Aorta (tissue), 5 donors: ENCODE data around the gene NTM. TPM values are rescaled to one million over a fixed set of nuclear protein-coding genes. Genes with fewer than 3 reads are reported as not detected.

Source experiments
- ATAC-seq: fragments of 200-7000 bp; cut with Tn5 transposase; one replicate; pipeline ENCODE4 v1.9.1; 2022; ENCODE audit warnings: moderate library complexity; ENCODE audit not compliant: low FRiP score
- DNase-seq, 2 donors: peaks; one replicate each; pipeline ENCODE4 v3.0.0-alpha.2; 2020
- H3K27ac ChIP-seq, 2 donors: one replicate each; pipeline ENCODE4 v1.5.1; 2013; ENCODE audit warnings: low read length in 2 of 2, mild to moderate bottlenecking in 2 of 2, moderate library complexity in 2 of 2, control low read depth in 1 of 2, inconsistent platforms in 1 of 2, low read depth in 1 of 2
- H3K27me3 ChIP-seq, 2 donors: one replicate each; pipeline ENCODE4 v1.6.1; 2013; ENCODE audit warnings: control low read depth in 1 of 2, low read length in 1 of 2, mild to moderate bottlenecking in 1 of 2, moderate library complexity in 1 of 2; ENCODE audit not compliant: insufficient read depth in 2 of 2, control insufficient read depth in 1 of 2
- H3K36me3 ChIP-seq, 2 donors: one replicate each; pipeline ENCODE4 v1.6.1; 2013; ENCODE audit warnings: control low read depth in 1 of 2, low read length in 1 of 2, mild to moderate bottlenecking in 1 of 2; ENCODE audit not compliant: insufficient read depth in 2 of 2, control insufficient read depth in 1 of 2
- H3K4me1 ChIP-seq, 2 donors: one replicate each; pipeline ENCODE4 v1.6.1; 2013; ENCODE audit warnings: low read length in 2 of 2, control low read depth in 1 of 2, mild to moderate bottlenecking in 1 of 2, moderate library complexity in 1 of 2; ENCODE audit not compliant: insufficient read depth in 2 of 2, control insufficient read depth in 1 of 2
- H3K4me3 ChIP-seq, 2 donors: one replicate each; pipeline ENCODE4 v1.5.1; 2013; ENCODE audit warnings: low read length in 2 of 2, control low read depth in 1 of 2, mild to moderate bottlenecking in 1 of 2
- H3K9me3 ChIP-seq: one replicate; pipeline ENCODE4 v1.6.1; 2013; ENCODE audit warnings: mild to moderate bottlenecking, low read length; ENCODE audit not compliant: control insufficient read depth
- WGBS, 2 donors: extraction: QIAGEN DNeasy Blood & Tissue Kit; methylation state at CpG; one replicate each; pipeline ENCODE4 v1.1.7; 2013; 5-methylcytosine and 5-hydroxymethylcytosine counted together
- intact Hi-C, 2 donors: fragments of 100-400 bp; cut with DNase I; formaldehyde crosslinking; loops; one replicate each; pipeline versions ENCODE4 v1.14.2 to v1.15.0; 2022
- polyA plus RNA-seq, 2 donors: library from polyadenylated mRNA; stranded (reverse); fragments of 200-250 nt; gene quantifications; one replicate each; pipeline ENCODE4 v1.2.3, GENCODE V29; 2013
- total RNA-seq, 2 donors: library from RNA; stranded (reverse); fragmentation: NEBNext Ultra II Directional; extraction: Animal tissue kit (Norgen Biotek cat#: 25700); gene quantifications; one replicate each; pipeline ENCODE4 v1.2.1, GENCODE V29; 2021
- donor health status: healthy with polysubstance abuse.
- donor health status: Bipolar disorder and iron deficiency.
- donor health status: DM: no; HTN: no; CAD: no.
- donor health status: DM: no; HTN: no; CAD: no.
- donor health status: DM: yes; HTN: yes; CAD: no.

Gene NTM
- total and polyA plus RNA-seq, 4 donors, result 0.28 to 5.3 (median 1.9) TPM; not detected in 1

DNA sequence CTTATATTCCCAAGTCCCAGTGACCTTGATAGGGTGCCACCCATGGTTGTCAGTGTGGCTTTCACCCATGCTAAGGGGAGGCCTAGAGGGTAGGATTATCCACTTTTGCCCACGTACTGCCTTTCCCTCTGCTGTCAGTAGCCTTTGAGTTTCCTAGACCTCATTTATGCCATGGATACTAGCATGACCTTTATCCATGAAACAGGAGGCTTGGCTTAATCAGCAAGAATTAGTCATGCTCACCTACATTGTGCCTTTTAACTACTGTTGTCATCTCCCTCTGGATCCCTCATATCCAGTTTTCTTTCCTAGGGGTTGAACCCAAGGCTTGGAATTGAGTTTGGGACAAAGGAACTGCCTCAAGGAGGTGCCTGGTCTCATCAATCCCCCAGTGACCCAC lies 716.7 kb downstream of the NTM start:
- Histone ChIP-seq H3K36me3 (no peaks in the 10 kb centered on the region), H3K27ac (no peak overlapping the region), H3K9me3 (peaks cover 9% of the 10 kb centered on the region), H3K4me1 (no peaks in the 10 kb centered on the region), H3K4me3 (no peak overlapping the region), H3K27me3 (no peaks in the 10 kb centered on the region)
- ATAC-seq, result no peak
- WGBS, 2 donors, result 50 to 88% methylated on average over 1 of the region's 1 CpG
- intact Hi-C loops, result no loop called here
- no peak for DNase-seq

DNA sequence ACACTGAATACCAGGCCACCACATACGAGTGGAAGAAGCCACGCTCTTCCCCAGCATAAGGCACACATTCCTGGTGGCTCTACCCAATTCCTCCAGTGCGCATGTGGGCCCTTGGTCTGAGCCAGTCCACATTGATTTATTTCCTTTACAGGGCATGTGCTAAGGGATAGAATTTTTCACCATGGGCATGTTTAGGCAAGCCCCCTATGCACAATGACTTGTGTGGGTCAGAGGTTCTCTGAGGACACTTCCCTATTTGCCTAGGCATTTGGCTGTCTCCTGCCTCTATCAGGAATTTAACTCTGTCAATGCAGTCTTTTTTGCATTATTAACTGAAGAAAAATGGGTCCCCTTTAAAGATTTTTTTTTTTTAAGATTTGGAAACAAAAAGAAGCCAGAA lies 718.1 kb downstream of the NTM start:
- intact Hi-C loops, result no loop called here
- Histone ChIP-seq H3K36me3 (no peaks in the 10 kb centered on the region), H3K27me3 (no peaks in the 10 kb centered on the region), H3K9me3 (peaks cover 6% of the 10 kb centered on the region), H3K4me1 (no peaks in the 10 kb centered on the region), H3K4me3 (no peak overlapping the region), H3K27ac (no peak overlapping the region)
- 79 to 88% methylated on average over 3 of the region's 3 CpGs for WGBS, 2 donors
- no peak for DNase-seq
- no peak for ATAC-seq

DNA sequence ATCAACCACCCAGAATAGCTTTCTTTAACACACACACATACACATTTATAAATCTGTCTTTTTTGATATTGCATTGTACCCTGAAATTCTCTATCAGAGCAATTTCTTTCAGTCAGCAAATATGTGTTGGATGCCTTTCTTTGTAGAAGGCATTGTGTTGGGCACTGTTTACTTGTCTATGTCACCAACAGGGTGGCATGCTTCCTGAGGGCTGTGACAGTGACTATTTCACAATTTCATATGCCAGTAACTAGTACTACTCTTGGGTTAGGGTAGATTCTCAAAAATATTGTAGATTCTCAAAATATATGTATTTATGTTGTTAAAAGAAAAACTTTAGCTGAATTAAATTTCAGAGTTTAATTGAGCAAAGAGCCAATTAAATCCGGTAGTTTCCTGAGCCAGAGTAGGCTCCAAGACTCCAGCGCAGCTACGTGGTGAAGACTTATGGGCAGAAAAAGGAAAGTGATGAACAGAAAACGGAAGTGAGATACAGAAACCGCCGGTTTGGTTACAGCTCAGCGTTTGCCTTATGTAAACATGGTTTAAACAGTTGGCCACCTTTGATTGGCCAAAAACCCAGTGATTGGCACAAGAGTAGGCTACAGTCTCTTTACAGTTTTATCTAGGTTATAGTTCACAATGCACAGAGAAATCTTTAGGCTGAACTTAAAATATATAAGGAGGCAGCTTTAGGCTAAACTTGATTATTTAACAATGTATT lies 723.3 kb downstream of the NTM start:
- H3K27me3 ChIP-seq, result peaks cover 0 to 2% of the 10 kb centered on the region in 2 donors
- ATAC-seq, result no peak
- no peaks in the 10 kb centered on the region for H3K4me1 ChIP-seq
- 75 to 81% methylated on average over 7 of the region's 7 CpGs for WGBS, 2 donors
- H3K4me3 ChIP-seq, result no peak overlapping the region
- H3K36me3 ChIP-seq, result no peaks in the 10 kb centered on the region
- intact Hi-C loops, result no loop called here
- H3K27ac ChIP-seq, result no peak overlapping the region
- no peaks in the 10 kb centered on the region for H3K9me3 ChIP-seq
- no peak for DNase-seq

- ATAC-seq (no peak), DNase-seq (no peak)
- Histone ChIP-seq H3K27me3 (peaks cover 0 to 2% of the 10 kb centered on the region in 2 donors), H3K36me3 (no peaks in the 10 kb centered on the region), H3K4me3 (no peak overlapping the region), H3K9me3 (no peaks in the 10 kb centered on the region), H3K27ac (no peak overlapping the region), H3K4me1 (no peaks in the 10 kb centered on the region)
- intact Hi-C loops, result no loop called here
- 19 to 34% methylated on average over 1 of the region's 1 CpG for WGBS, 2 donors
Observed at GRCh38 chr11:132094598-132094997, 724.2 kb downstream of the NTM start.

DNA sequence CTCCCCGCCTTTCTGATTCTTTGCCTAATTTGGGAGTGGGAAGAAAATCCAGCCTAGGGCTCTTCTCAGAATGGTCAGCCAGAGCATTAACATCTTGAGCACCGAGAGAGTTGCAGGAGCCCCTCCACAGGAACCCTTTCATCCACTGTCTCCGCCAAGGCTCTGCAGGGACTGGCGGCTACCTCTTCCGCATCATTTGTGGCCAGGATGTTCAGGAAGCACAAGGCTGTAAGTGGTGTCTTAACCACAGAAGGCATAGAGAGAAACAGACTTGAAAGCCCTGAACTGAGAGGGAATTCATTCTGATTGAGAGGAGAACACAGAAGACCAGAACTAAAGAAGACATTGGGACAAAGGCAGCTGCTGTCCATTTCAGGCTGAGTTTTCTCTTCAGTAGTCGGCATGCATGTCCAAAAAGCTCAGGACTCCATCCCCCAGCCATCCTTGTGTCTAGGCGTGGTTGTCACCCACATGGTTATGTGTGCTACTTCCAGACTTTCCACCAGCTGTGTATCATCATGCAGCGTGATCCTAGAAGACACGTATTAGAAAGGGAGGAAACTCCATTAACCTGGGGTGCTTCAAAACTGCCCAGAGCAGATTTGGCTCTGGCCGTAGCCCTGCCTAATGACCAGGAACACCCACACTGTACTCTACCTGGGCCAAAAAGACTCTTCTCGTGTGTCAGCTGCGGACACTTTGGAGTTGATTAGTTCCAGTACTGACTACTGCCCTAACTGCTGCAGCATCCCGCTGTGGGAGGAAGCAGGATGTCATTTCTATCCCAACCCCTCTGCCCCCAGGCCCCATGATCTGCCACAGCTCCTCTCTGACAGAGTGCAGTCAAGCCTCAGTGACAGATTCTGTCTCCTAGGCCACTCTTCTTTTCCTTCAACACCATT lies 725.1 kb downstream of the NTM start:
- H3K36me3 ChIP-seq, result no peaks in the 10 kb centered on the region
- H3K27me3 ChIP-seq, result peaks cover 0 to 2% of the 10 kb centered on the region in 2 donors
- WGBS, 2 donors, result 66% methylated on average over 13 of the region's 13 CpGs
- H3K4me1 ChIP-seq, result no peaks in the 10 kb centered on the region
- DNase-seq, result no peak
- ATAC-seq, result no peak
- intact Hi-C loops, result no loop called here
- H3K27ac ChIP-seq, result no peak overlapping the region
- no peak overlapping the region for H3K4me3 ChIP-seq
- H3K9me3 ChIP-seq, result no peaks in the 10 kb centered on the region

GRCh38 chr11:132096132-132096825 lies 725.9 kb downstream of the NTM start:
- intact Hi-C loops, result no loop called here
- peaks cover 0 to 2% of the 10 kb centered on the region in 2 donors for H3K27me3 ChIP-seq
- no peaks in the 10 kb centered on the region for H3K4me1 ChIP-seq
- DNase-seq (no peak), ATAC-seq (no peak)
- WGBS, 2 donors, result 49 to 51% methylated on average over 11 of the region's 11 CpGs
- no peaks in the 10 kb centered on the region for H3K36me3 ChIP-seq
- no peaks in the 10 kb centered on the region for H3K9me3 ChIP-seq
- H3K27ac ChIP-seq, result no peak overlapping the region
- no peak overlapping the region for H3K4me3 ChIP-seq

DNA sequence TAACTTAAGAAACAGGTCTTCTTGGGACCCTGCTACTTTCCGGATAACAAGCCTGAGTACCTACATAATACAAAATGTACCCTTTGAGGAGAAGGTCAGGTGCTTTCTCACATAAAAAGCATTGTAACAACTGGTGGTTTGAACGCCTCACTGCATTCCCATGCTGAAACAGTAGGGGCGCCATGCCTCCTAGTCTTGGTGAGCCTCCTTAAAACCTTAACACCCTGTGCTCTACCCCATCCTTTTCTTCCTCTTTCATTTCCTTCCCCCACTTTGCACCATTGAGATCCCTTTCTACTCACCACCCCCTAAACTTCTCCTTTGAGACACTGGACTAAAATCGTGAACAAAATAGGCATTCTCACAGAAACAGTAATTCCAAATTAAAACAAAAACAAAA lies 729.3 kb downstream of the NTM start:
- intact Hi-C loops, result no loop called here
- Histone ChIP-seq H3K27ac (no peak overlapping the region), H3K9me3 (no peaks in the 10 kb centered on the region), H3K4me1 (no peaks in the 10 kb centered on the region), H3K4me3 (no peak overlapping the region), H3K36me3 (no peaks in the 10 kb centered on the region), H3K27me3 (peaks cover 0 to 2% of the 10 kb centered on the region in 2 donors)
- peak in 1 of 2 donors; percentile 56 for DNase-seq
- no peak for ATAC-seq
- 41 to 49% methylated on average over 4 of the region's 4 CpGs for WGBS, 2 donors

DNA sequence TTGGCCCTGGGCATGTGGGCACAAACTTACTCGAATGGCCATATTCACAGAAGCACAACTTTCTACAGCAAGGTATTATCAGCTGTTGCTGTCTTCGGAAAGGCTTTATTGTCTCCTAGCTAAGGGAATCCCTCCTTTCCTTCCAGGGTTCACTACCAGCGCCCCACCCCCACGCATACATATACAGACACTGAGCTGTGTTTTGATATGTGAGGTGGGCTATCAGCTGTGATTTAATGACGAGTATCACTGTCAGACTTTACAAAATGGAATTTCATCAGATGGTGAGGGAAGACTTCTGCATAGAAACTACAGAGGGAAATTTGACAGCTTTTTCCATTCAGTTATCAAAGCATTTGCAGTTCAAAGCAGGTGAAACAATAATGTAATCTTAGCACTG lies 730.2 kb downstream of the NTM start:
- DNase-seq, result no peak
- ATAC-seq, result no peak
- intact Hi-C loops, result no loop called here
- Histone ChIP-seq H3K36me3 (no peaks in the 10 kb centered on the region), H3K27me3 (peaks cover 0 to 2% of the 10 kb centered on the region in 2 donors), H3K9me3 (no peaks in the 10 kb centered on the region), H3K27ac (no peak overlapping the region), H3K4me3 (no peak overlapping the region), H3K4me1 (no peaks in the 10 kb centered on the region)
- 75 to 80% methylated on average over 5 of the region's 5 CpGs for WGBS, 2 donors
